GM12892 (cell line): ENCODE results near the gene SH2D7.

ENCODE experiments used
- DNase-seq: peaks from one replicate; pipeline ENCODE4 v3.0.0; 2011; ENCODE audit not compliant: insufficient read length
- FAIRE-seq: peaks from 2 replicates; lab custom pipeline; 2011; peaks lifted over from hg19 to GRCh38; lab: Jason Lieb, UNC
- POLR2A ChIP-seq: IDR thresholded peaks from 2 replicates; pipeline ENCODE4 v1.6.1; 2011; ENCODE audit warnings: low read depth, low read length, control low read depth
- POLR2AphosphoS5 ChIP-seq: IDR thresholded peaks from 2 replicates; pipeline ENCODE4 v1.6.1; 2011; ENCODE audit warnings: low read depth, low read length, control low read depth
- TAF1 ChIP-seq: IDR thresholded peaks from 2 replicates; pipeline ENCODE4 v1.6.1; 2011; ENCODE audit warnings: low read depth, mild to moderate bottlenecking, control low read depth, low read length, borderline replicate concordance

Gene SH2D7

GRCh38 chr15:78073046-78073787 lies 19.1 kb upstream of the SH2D7 start:
- no peak for DNase-seq
- TF ChIP-seq POLR2A, result no peak
- no peak for TF ChIP-seq TAF1
- no peak for TF ChIP-seq POLR2AphosphoS5
- FAIRE-seq, result no peak

DNA sequence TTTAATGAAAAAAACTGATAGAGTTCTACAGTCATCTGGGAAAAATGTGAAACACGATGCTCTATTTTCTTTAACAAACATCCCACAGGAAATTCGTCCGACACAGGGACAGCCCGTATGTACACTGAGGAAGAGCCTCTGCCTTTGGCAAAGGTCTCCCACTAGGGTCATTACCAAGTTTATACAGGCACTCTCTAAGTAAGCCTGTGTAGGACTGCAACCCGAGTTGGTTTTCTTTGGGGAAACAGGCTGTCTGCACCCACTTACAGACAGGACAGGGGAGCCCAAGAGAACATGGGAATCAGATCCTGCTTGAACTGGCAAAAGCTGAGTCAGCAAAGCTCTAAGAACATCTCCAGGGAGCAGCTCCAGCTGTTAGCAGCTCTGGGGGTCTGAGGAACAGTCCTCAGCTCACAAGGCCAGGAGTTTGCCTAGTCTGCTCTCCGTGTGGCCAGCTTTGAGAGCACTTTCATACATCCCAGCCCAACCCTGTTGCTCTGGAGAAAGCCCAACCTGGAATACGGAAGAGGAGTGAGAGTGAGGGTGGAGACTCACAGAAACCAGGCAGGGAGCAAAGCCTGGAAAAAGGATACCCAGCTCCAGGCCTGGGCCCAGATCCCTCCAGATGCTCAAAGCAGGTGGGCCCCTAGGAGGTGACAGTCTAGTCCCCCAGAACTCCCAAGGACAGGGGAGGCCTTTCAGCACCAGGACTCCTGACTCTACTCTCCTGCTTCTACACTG lies 16.7 kb upstream of the SH2D7 start:
- DNase-seq (no peak), FAIRE-seq (no peak)
- TF ChIP-seq POLR2A, result no peak
- no peak for TF ChIP-seq TAF1
- no peak for TF ChIP-seq POLR2AphosphoS5

- FAIRE-seq (no peak), DNase-seq (no peak)
- TF ChIP-seq POLR2A, result no peak
- no peak for TF ChIP-seq TAF1
- TF ChIP-seq POLR2AphosphoS5, result no peak
Measured at GRCh38 chr15:78076231-78077052, 15.9 kb upstream of the SH2D7 start.

DNA sequence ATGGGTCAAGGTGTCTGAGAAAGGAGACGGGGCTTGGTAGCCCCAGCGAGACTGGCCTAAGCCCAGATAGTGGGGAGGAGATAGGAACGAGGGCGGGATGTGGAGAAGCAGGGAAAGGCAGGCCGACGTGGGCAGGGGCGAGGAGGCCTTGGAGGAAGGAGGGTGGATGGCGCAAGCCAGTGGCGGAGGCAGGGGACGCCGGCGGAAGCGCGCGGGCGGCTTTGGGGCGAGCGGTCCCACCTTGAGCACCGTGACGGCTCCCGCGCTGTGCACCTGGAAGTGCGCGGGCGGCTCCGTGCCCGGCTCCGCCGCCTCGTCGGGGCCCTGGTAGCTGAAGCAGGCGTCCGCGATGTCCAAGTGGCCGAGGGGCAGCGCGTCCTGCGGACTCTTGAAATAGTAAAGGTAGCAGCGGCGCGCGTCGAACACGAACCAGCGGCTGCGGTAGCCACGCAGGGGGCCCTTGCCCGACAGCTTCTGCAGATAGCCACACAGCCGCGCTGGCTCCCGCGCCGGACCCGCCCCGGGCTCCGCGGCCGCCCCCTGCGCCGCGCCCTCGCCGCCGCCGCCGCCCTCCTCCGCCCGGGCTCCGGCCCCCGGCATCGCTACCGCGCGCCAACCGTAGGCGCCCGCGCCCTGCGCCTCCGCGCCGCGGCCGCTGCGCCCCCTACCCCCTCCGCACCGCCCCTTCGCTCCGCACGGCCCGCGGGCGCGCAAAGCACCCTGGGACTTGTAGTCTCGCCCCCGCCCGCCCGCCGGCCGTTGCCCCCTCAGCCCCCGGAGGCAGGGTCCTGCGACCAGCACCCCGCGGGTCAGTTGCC lies 15.1 kb upstream of the SH2D7 start, which contains the start of gene TBC1D2B:
TSS of gene TBC1D2B (minus strand) at position 659 of the 818 bp plus-strand sequence. CDS start at position 600, 59 bp downstream.
- peak; percentile 62 for FAIRE-seq
- peak; percentile 82 for DNase-seq
- peak; percentile 28; the same call in 1 of the 2 replicates for TF ChIP-seq POLR2A
- TF ChIP-seq TAF1, result no peak

- FAIRE-seq, result no peak
- DNase-seq, result no peak
- TF ChIP-seq POLR2AphosphoS5, result no peak
- TF ChIP-seq POLR2A, result no peak
- no peak for TF ChIP-seq TAF1
Measured at GRCh38 chr15:78077871-78078210, 14.5 kb upstream of the SH2D7 start.

DNA sequence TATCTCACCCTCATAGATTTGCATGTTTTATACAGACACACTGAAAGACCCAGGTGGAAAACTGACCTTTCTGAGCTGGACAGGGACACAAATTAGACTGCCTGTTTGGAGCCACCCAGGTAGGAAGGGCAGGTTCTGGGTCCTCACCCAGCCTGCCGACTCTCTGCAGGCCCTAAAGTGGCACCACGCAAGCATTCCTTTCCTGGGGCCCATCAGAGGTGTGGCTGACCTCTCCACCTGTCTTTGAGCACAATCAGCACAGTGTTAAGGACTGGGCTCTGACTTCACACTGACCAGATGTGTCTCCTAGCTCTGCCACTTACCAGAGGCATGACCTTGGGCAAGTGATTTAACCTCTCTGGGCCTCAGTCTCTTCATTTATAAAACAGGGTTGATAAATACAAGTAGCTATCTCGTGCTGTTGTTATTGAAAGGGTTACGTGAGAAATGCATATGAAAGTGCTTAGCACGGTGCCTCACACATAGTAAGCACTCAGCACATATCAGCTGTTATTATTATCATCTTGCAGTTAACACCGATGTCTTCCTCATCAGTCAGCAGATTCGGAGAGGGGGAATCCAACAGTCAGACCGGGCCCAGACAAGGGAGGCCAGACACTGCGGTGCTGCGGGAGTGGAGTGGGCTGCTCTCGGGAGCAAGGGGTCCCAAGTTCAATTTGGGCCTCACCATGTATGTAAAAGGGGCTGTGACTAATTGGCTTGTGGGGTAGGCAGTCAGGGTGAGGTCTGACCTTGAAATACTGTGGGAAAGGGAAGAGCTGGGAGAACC lies 12.9 kb upstream of the SH2D7 start:
- no peak for FAIRE-seq
- TF ChIP-seq TAF1 (no peak), POLR2AphosphoS5 (no peak), POLR2A (no peak)
- no peak for DNase-seq

GRCh38 chr15:78080088-78080460 lies 12.3 kb upstream of the SH2D7 start:
- no peak for FAIRE-seq
- no peak for DNase-seq
- TF ChIP-seq POLR2AphosphoS5, result no peak

DNA sequence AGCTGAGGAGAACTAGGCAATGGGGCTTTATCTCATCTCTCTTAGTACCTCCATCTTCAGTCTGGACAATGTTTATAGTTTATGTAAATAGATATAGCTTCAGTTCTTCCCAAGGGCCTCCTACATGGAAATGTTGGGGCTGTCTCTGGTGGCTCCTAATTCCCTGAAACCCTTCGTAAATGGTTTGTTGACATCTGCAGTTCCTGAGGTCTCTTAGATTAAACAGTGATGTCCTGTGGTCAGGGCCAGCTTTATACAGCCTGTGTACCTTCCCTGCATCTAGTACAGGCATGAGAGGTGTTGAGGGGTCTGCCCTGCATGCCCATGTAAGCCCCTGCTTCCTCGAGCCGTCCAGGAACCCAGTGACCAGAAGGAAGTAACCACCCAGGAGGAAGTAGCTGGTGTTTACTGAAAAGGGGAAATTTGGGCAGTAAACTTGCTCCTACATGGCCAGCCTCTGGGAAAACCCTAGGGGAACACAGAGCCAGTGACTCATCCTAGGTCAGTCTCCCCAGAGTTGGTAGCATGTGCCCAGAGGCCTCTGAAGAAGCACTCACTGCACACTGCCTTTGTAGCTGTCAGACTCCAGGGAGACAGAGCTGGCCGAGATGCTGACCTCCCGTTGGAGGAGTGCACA lies 10.1 kb upstream of the SH2D7 start:
- TF ChIP-seq POLR2A (no peak), TAF1 (no peak), POLR2AphosphoS5 (no peak)
- DNase-seq, result no peak
- FAIRE-seq, result no peak

- no peak for TF ChIP-seq POLR2AphosphoS5
- no peak for TF ChIP-seq POLR2A
- no peak for TF ChIP-seq TAF1
- FAIRE-seq (no peak), DNase-seq (no peak)
Measured at GRCh38 chr15:78082743-78083110, 9.6 kb upstream of the SH2D7 start.

GRCh38 chr15:78083186-78083585 lies 9.2 kb upstream of the SH2D7 start:
- DNase-seq (no peak), FAIRE-seq (no peak)
- TF ChIP-seq POLR2AphosphoS5 (no peak), POLR2A (no peak), TAF1 (no peak)
